OCI-LY3 (cell line): Measurements from ENCODE around the gene LAMA1.

Source experiments
- H2AFZ ChIP-seq: fragments of 200-600, 300-600 bp; shearing (Covaris generic); 2 replicates; pipeline ENCODE4 v1.6.0; 2014; ENCODE audit warnings: antibody characterized with exemption, low read depth, low read length
- H3K27ac ChIP-seq: fragments of 200-600, 300-600 bp; sonication (generic); 2 replicates; pipeline ENCODE4 v1.5.1; 2014; ENCODE audit warnings: mild to moderate bottlenecking, low read length, moderate library complexity, mixed read lengths
- H3K27me3 ChIP-seq: fragments of 200-600, 300-600 bp; sonication (generic); 2 replicates; pipeline ENCODE4 v1.6.1; 2014; ENCODE audit warnings: low read depth, low read length, mixed read lengths
- H3K36me3 ChIP-seq: fragments of 200-600, 300-600 bp; sonication (generic); replicated peaks from 2 replicates; pipeline ENCODE3; 2014; ENCODE audit warnings: low read depth, low read length, mixed read lengths
- H3K4me1 ChIP-seq: fragments of 300-600, 200-600 bp; sonication (generic); 2 replicates; pipeline ENCODE4 v1.6.1; 2014; ENCODE audit warnings: low read length, mixed read lengths
- H3K4me2 ChIP-seq: fragments of 200-600, 300-600 bp; sonication (generic); 2 replicates; pipeline ENCODE4 v1.6.1; 2014; ENCODE audit warnings: low read length, mixed read lengths
- H3K4me3 ChIP-seq: fragments of 300-600, 200-600 bp; sonication (generic); 2 replicates; pipeline ENCODE4 v1.5.1; 2014; ENCODE audit warnings: antibody characterized with exemption, mild to moderate bottlenecking, low read length, moderate library complexity
- H3K79me2 ChIP-seq: fragments of 300-600, 200-600 bp; shearing (Covaris generic); 2 replicates; pipeline ENCODE4 v1.6.1; 2014; ENCODE audit warnings: mild to moderate bottlenecking, low read length, mixed read lengths
- H3K9ac ChIP-seq: fragments of 300-600, 200-600 bp; shearing (Covaris generic); 2 replicates; pipeline ENCODE4 v1.6.0; 2014; ENCODE audit warnings: mild to moderate bottlenecking, low read length, moderate library complexity
- H3K9me3 ChIP-seq: fragments of 200-600, 300-600 bp; shearing (Covaris generic); 2 replicates; pipeline ENCODE4 v1.6.1; 2014; ENCODE audit warnings: low read length, mixed read lengths; ENCODE audit not compliant: insufficient read depth
- H4K20me1 ChIP-seq: fragments of 200-600, 300-600 bp; sonication (generic); 2 replicates; pipeline ENCODE4 v1.6.1; 2016; ENCODE audit warnings: low read length, mixed read lengths; ENCODE audit not compliant: insufficient read depth
- CTCF ChIP-seq: fragments of 200-600, 300-600 bp; sonication (generic); IDR thresholded peaks from 2 replicates; pipeline ENCODE4 v1.5.1; 2014; ENCODE audit warnings: antibody characterized with exemption, low read length, low read depth
- EZH2phosphoT487 ChIP-seq: fragments of 200-600 bp; shearing (Covaris generic); IDR thresholded peaks from 2 replicates; pipeline ENCODE4 v1.6.1; 2018; ENCODE audit warnings: antibody characterized with exemption, mixed run types, low read depth

Gene LAMA1

GRCh38 chr18:7068871-7069590 is 48.6 kb downstream of the LAMA1 start:
- no peak overlapping the region for H3K4me2 ChIP-seq
- H3K27me3 ChIP-seq, result no peaks in the 10 kb centered on the region
- H3K4me3 ChIP-seq, result no peak overlapping the region
- H3K27ac ChIP-seq, result no peak overlapping the region
- TF ChIP-seq CTCF (no peak), EZH2phosphoT487 (no peak)
- no peaks in the 10 kb centered on the region for H3K79me2 ChIP-seq
- no peak overlapping the region for H2AFZ ChIP-seq
- no peaks in the 10 kb centered on the region for H4K20me1 ChIP-seq
- H3K9ac ChIP-seq, result no peak overlapping the region
- no peaks in the 10 kb centered on the region for H3K4me1 ChIP-seq
- H3K36me3 ChIP-seq, result no peaks in the 10 kb centered on the region
- no peaks in the 10 kb centered on the region for H3K9me3 ChIP-seq

- Histone ChIP-seq H3K27me3 (no peaks in the 10 kb centered on the region), H3K4me2 (no peak overlapping the region), H3K36me3 (no peaks in the 10 kb centered on the region), H2AFZ (no peak overlapping the region), H3K9ac (no peak overlapping the region), H3K9me3 (no peaks in the 10 kb centered on the region), H4K20me1 (no peaks in the 10 kb centered on the region), H3K4me3 (no peak overlapping the region), H3K79me2 (no peaks in the 10 kb centered on the region), H3K4me1 (no peaks in the 10 kb centered on the region), H3K27ac (no peak overlapping the region)
- TF ChIP-seq EZH2phosphoT487 (no peak), CTCF (no peak)
Measured at GRCh38 chr18:7066965-7067555, 50.5 kb downstream of the LAMA1 start.

GRCh38 chr18:7065736-7066135 is 51.9 kb downstream of the LAMA1 start:
- Histone ChIP-seq H3K27me3 (no peaks in the 10 kb centered on the region), H3K4me3 (no peak overlapping the region), H3K79me2 (no peaks in the 10 kb centered on the region), H3K36me3 (no peaks in the 10 kb centered on the region), H3K27ac (no peak overlapping the region), H4K20me1 (no peaks in the 10 kb centered on the region), H3K9ac (no peak overlapping the region), H3K4me1 (no peaks in the 10 kb centered on the region), H2AFZ (no peak overlapping the region), H3K4me2 (no peak overlapping the region), H3K9me3 (no peaks in the 10 kb centered on the region)
- TF ChIP-seq EZH2phosphoT487 (no peak), CTCF (no peak)

GRCh38 chr18:7064346-7064745 is 53.3 kb downstream of the LAMA1 start:
- Histone ChIP-seq H3K4me2 (no peak overlapping the region), H3K27ac (no peak overlapping the region), H3K9ac (no peak overlapping the region), H2AFZ (no peak overlapping the region), H4K20me1 (no peaks in the 10 kb centered on the region), H3K4me3 (no peak overlapping the region), H3K36me3 (no peaks in the 10 kb centered on the region), H3K4me1 (no peaks in the 10 kb centered on the region), H3K27me3 (no peaks in the 10 kb centered on the region), H3K9me3 (no peaks in the 10 kb centered on the region), H3K79me2 (no peaks in the 10 kb centered on the region)
- TF ChIP-seq CTCF, result no peak
- TF ChIP-seq EZH2phosphoT487, result no peak
